T-helper 22 cell (primary cell): ENCODE measurements around the gene FBXO30.

Experiments used
- DNase-seq: peaks from one replicate; pipeline ENCODE4 v3.0.0-alpha.2; 2020; ENCODE audit warnings: low read depth

Gene FBXO30

GRCh38 chr6:145755682-145756081, 58.9 kb downstream of the FBXO30 start:
- no peak for DNase-seq

- no peak for DNase-seq
Observed at GRCh38 chr6:145752638-145753037, 62.0 kb downstream of the FBXO30 start.

- DNase-seq = no peak
Observed at GRCh38 chr6:145749632-145750031, 65.0 kb downstream of the FBXO30 start.

- DNase-seq = no peak
Observed at GRCh38 chr6:145745861-145746260, 68.7 kb downstream of the FBXO30 start.

DNA sequence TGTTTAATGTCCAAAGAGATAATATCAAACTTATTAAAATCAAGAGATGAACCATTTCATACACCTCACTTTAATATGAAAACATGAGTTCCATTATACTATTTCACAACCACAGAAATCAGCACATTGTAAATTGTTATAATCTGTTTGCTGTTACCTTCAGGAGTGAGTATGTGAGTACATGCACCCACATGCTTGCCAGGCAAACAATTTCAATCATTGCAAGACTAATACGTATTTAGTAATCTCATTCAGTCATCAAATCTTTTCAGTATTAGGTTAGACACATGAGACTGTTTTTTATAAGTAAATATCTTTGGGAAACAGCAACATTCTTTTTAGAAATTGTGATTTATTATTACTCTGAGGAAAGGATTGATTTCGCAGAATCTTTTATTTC, 70.0 kb downstream of the FBXO30 start:
- no peak for DNase-seq
